Trophoblast cell (in vitro differentiated cells and primary cell): ENCODE measurements around the gene RNF126.

Experiments used
- DNase-seq, 2 donors: peaks; one replicate each; pipeline ENCODE4 v3.0.0-alpha.2; 2016
- H2AFZ ChIP-seq: 2 replicates; pipeline ENCODE4 v1.6.1; 2013; ENCODE audit warnings: low read length, moderate library complexity, mild to moderate bottlenecking; ENCODE audit not compliant: insufficient read depth, poor library complexity
- H2AK5ac ChIP-seq: 2 replicates; pipeline ENCODE4 v1.6.1; 2013; ENCODE audit warnings: mild to moderate bottlenecking, low read length
- H2BK120ac ChIP-seq: 2 replicates; pipeline ENCODE4 v1.6.1; 2013; ENCODE audit warnings: low read length, mild to moderate bottlenecking, moderate library complexity; ENCODE audit not compliant: insufficient read depth, poor library complexity
- H2BK12ac ChIP-seq: 2 replicates; pipeline ENCODE4 v1.6.1; 2013; ENCODE audit warnings: mild to moderate bottlenecking, low read length, moderate library complexity
- H2BK5ac ChIP-seq: 2 replicates; pipeline ENCODE4 v1.6.1; 2013; ENCODE audit warnings: low read length, low read depth, moderate library complexity, mild to moderate bottlenecking; ENCODE audit not compliant: poor library complexity
- H3K14ac ChIP-seq: 2 replicates; pipeline ENCODE4 v1.6.1; 2013; ENCODE audit warnings: mild to moderate bottlenecking, low read length
- H3K18ac ChIP-seq: 2 replicates; pipeline ENCODE4 v1.6.1; 2013; ENCODE audit warnings: mild to moderate bottlenecking, low read length
- H3K23ac ChIP-seq: 2 replicates; pipeline ENCODE4 v1.6.1; 2013; ENCODE audit warnings: low read length
- H3K27ac ChIP-seq: 2 replicates; pipeline ENCODE4 v1.5.1; 2013; ENCODE audit warnings: low read depth, mild to moderate bottlenecking, inconsistent platforms, low read length, moderate library complexity
- H3K27me3 ChIP-seq: 2 replicates; pipeline ENCODE4 v1.6.1; 2013; ENCODE audit warnings: inconsistent platforms, mild to moderate bottlenecking, low read length, moderate library complexity; ENCODE audit not compliant: insufficient read depth
- H3K36me3 ChIP-seq, 2 experiments: 1 replicate in 1 of 2; 2 replicates in 1 of 2; pipeline ENCODE4 v1.6.1; 2013; ENCODE audit warnings: low read length in 2 of 2, mild to moderate bottlenecking in 2 of 2, moderate library complexity in 1 of 2; ENCODE audit not compliant: insufficient read depth in 2 of 2, control insufficient read depth in 1 of 2
- H3K4ac ChIP-seq: 2 replicates; pipeline ENCODE4 v1.6.1; 2013; ENCODE audit warnings: low read depth, mild to moderate bottlenecking, low read length, moderate library complexity
- H3K4me1 ChIP-seq, 2 experiments: 1 replicate in 1 of 2; 2 replicates in 1 of 2; pipeline ENCODE4 v1.6.1; 2013; ENCODE audit warnings: low read length in 2 of 2, mild to moderate bottlenecking in 2 of 2, moderate library complexity in 1 of 2; ENCODE audit not compliant: insufficient read depth in 2 of 2, control insufficient read depth in 1 of 2
- H3K4me2 ChIP-seq: 2 replicates; pipeline ENCODE4 v1.6.1; 2013; ENCODE audit warnings: inconsistent platforms, mild to moderate bottlenecking, low read length, moderate library complexity
- H3K4me3 ChIP-seq: 2 replicates; pipeline ENCODE4 v1.5.1; 2013; ENCODE audit warnings: mild to moderate bottlenecking, low read depth, low read length, inconsistent platforms
- H3K79me1 ChIP-seq: one replicate; pipeline ENCODE4 v1.6.1; 2013; ENCODE audit warnings: low read length
- H3K79me2 ChIP-seq: 2 replicates; pipeline ENCODE4 v1.6.1; 2013; ENCODE audit warnings: low read length, mild to moderate bottlenecking; ENCODE audit not compliant: control insufficient read depth, insufficient read depth, poor library complexity
- H3K9ac ChIP-seq: 2 replicates; pipeline ENCODE4 v1.6.1; 2013; ENCODE audit warnings: mild to moderate bottlenecking, low read length
- H3K9me3 ChIP-seq: 2 replicates; pipeline ENCODE4 v1.6.1; 2013; ENCODE audit warnings: low read depth, mild to moderate bottlenecking, control low read depth, inconsistent platforms, low read length; ENCODE audit not compliant: insufficient read depth
- H4K12ac ChIP-seq: 2 replicates; pipeline ENCODE4 v1.6.1; 2013; ENCODE audit warnings: low read depth, mild to moderate bottlenecking, low read length, moderate library complexity
- H4K8ac ChIP-seq: 2 replicates; pipeline ENCODE4 v1.6.1; 2013; ENCODE audit warnings: low read depth, mild to moderate bottlenecking, low read length, moderate library complexity
- H4K91ac ChIP-seq: one replicate; pipeline ENCODE4 v1.6.1; 2013; ENCODE audit warnings: low read depth, mild to moderate bottlenecking, low read length, moderate library complexity
- WGBS: extraction: QIAGEN DNeasy Blood & Tissue Kit; methylation state at CpG from one replicate; pipeline ENCODE4 v1.1.7; 2013; ENCODE audit warnings: missing lambda C conversion rate; ENCODE audit not compliant: insufficient read length, insufficient coverage; ENCODE audit errors: extremely low coverage; 5-methylcytosine and 5-hydroxymethylcytosine counted together

RNF126 gene

GRCh38 chr19:679418-680286, 16.6 kb upstream of the RNF126 start:
- Histone ChIP-seq H4K12ac (peak overlapping the region; percentile 49), H3K27ac (peak overlapping the region; percentile 83), H4K91ac (peak overlapping the region; percentile 81), H3K4me3 (peak overlapping the region; percentile 92), H3K79me1 (peaks cover 17% of the 10 kb centered on the region), H3K9ac (peak overlapping the region; percentile 97), H3K4me2 (peak overlapping the region; percentile 97), H2AK5ac (peak overlapping the region; percentile 15), H2BK120ac (peak overlapping the region; percentile 65), H3K23ac (no peak overlapping the region), H2BK12ac (no peak overlapping the region), H3K36me3 (no peaks in the 10 kb centered on the region), H3K4ac (peak overlapping the region; percentile 44), H3K79me2 (peaks cover 10% of the 10 kb centered on the region), H3K18ac (peak overlapping the region; percentile 81), H3K4me1 (peaks cover 13 to 25% of the 10 kb centered on the region in 2 experiments), H2AFZ (peak overlapping the region; percentile 58), H2BK5ac (peak overlapping the region; percentile 35), H3K27me3 (no peaks in the 10 kb centered on the region), H4K8ac (peak overlapping the region; percentile 76), H3K14ac (peak overlapping the region; percentile 79), H3K9me3 (peaks cover 4% of the 10 kb centered on the region)
- DNase-seq, result peak; percentile 68 to 69
- WGBS, result no CpG with 5 or more reads among the region's 69 CpGs

DNA sequence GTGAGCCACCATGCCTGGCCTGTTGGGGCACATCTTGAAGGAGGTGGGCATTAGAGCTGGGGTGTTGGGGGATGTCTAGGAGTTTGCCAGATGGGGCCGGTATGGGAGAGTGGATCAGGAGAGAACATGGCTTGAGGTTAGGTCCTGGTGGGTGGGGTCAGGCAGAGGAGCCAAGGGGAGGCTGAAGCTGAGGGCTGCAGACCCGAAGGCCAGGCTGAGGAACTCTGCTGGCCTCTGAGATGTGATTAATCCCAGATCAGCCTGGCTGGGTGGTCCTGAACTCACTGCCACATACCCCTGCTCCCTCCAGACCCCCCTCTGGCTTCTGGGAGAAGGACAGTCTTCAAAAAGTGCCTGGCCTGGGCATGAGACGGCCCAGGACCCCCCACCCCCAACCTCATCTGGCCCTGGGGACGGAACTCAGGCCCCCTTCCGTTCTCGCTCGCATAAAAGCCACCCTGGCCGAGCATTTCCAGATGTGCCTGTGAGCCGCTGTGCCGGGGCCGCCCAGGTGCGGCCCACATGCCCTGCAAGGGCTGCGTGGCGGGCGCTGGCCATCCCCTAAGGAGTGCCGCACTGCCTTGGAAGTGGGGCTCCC, 15.9 kb upstream of the RNF126 start:
- Histone ChIP-seq H3K4me1 (peaks cover 13 to 25% of the 10 kb centered on the region in 2 experiments), H2BK120ac (no peak overlapping the region), H3K4me3 (no peak overlapping the region), H3K36me3 (no peaks in the 10 kb centered on the region), H4K8ac (peak overlapping the region; percentile 76), H3K9ac (no peak overlapping the region), H4K91ac (no peak overlapping the region), H3K14ac (no peak overlapping the region), H2BK12ac (no peak overlapping the region), H3K23ac (no peak overlapping the region), H3K27me3 (no peaks in the 10 kb centered on the region), H2AK5ac (no peak overlapping the region), H2BK5ac (no peak overlapping the region), H4K12ac (no peak overlapping the region), H3K4me2 (peak overlapping the region; percentile 97), H3K18ac (no peak overlapping the region), H3K79me1 (peaks cover 17% of the 10 kb centered on the region), H3K9me3 (peaks cover 4% of the 10 kb centered on the region), H3K4ac (no peak overlapping the region), H3K27ac (no peak overlapping the region), H3K79me2 (peaks cover 10% of the 10 kb centered on the region), H2AFZ (no peak overlapping the region)
- WGBS, result no CpG with 5 or more reads among the region's 16 CpGs
- peak in 1 of 2 donors; percentile 51 for DNase-seq

GRCh38 chr19:677601-678436, 14.8 kb upstream of the RNF126 start:
- Histone ChIP-seq H3K9ac (no peak overlapping the region), H4K12ac (no peak overlapping the region), H3K79me1 (peaks cover 17% of the 10 kb centered on the region), H3K4me1 (peaks cover 13 to 25% of the 10 kb centered on the region in 2 experiments), H3K27me3 (no peaks in the 10 kb centered on the region), H2BK120ac (no peak overlapping the region), H2BK12ac (peak overlapping the region; percentile 31), H2AK5ac (peak overlapping the region; percentile 42), H3K4ac (no peak overlapping the region), H3K23ac (no peak overlapping the region), H2BK5ac (peak overlapping the region; percentile 7), H3K36me3 (no peaks in the 10 kb centered on the region), H3K9me3 (peaks cover 4% of the 10 kb centered on the region), H2AFZ (no peak overlapping the region), H3K14ac (no peak overlapping the region), H3K4me3 (no peak overlapping the region), H3K4me2 (no peak overlapping the region), H4K91ac (peak overlapping the region; percentile 3), H3K18ac (no peak overlapping the region), H3K27ac (no peak overlapping the region), H4K8ac (no peak overlapping the region), H3K79me2 (peaks cover 10% of the 10 kb centered on the region)
- DNase-seq, result peak; percentile 65 to 70
- no CpG with 5 or more reads among the region's 22 CpGs for WGBS

DNA sequence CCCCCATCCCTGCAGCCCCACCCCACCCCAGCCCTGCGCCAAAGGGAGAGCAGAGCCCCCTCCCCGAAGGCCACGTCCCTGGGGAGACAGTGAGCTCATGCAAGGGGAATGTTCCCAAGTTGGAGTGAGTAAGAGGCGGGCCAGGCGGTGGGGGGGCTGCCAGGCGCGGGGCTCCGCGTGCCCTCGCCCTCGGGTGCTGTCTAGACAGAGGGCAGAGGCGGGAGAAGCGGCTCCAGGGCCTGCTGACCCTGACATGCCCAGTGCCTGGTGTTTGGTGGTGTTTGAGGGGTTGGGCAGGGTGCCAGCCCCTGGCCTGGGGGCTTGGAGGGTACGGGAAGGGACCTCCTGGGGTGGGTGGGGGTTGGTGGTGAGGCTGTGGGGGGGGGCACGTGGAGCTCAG, 14.2 kb upstream of the RNF126 start:
- Histone ChIP-seq H2BK12ac (no peak overlapping the region), H3K4ac (no peak overlapping the region), H3K27ac (no peak overlapping the region), H4K91ac (no peak overlapping the region), H3K23ac (no peak overlapping the region), H3K14ac (no peak overlapping the region), H2AK5ac (no peak overlapping the region), H3K4me1 (peaks cover 13 to 25% of the 10 kb centered on the region in 2 experiments), H3K4me3 (no peak overlapping the region), H3K9ac (no peak overlapping the region), H3K36me3 (no peaks in the 10 kb centered on the region), H3K4me2 (no peak overlapping the region), H2AFZ (no peak overlapping the region), H3K9me3 (peaks cover 4% of the 10 kb centered on the region), H2BK120ac (no peak overlapping the region), H3K18ac (no peak overlapping the region), H3K79me2 (peaks cover 10% of the 10 kb centered on the region), H4K12ac (no peak overlapping the region), H3K79me1 (peaks cover 17% of the 10 kb centered on the region), H2BK5ac (no peak overlapping the region), H3K27me3 (no peaks in the 10 kb centered on the region), H4K8ac (no peak overlapping the region)
- WGBS, result no CpG with 5 or more reads among the region's 15 CpGs
- DNase-seq, result peak; percentile 65 to 71
